RPMI8226 (cell line): ENCODE data around the gene PCNX4.

Source experiments
- DNase-seq: peaks from one replicate; pipeline ENCODE4 v3.0.0-alpha.2; 2015

Gene PCNX4

DNA sequence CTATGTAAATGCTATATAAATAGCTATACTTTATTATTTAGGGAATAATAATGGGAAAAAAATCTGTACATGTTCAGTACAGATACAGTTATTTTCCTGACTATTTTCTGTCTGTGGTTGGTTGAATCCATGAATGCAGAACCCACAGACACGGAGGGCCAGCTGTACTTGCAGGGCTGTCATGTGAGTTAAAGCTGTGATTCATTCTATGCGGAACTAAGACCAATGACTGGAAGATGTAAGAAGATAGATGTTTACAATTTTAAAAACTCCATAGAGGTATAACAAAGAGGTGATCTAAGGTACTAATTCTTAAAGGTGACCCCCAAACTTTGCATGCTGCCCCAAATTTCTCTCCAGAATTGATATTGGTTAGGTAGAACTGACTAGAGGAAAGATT lies 14.6 kb downstream of the PCNX4 start:
- no peak for DNase-seq

DNA sequence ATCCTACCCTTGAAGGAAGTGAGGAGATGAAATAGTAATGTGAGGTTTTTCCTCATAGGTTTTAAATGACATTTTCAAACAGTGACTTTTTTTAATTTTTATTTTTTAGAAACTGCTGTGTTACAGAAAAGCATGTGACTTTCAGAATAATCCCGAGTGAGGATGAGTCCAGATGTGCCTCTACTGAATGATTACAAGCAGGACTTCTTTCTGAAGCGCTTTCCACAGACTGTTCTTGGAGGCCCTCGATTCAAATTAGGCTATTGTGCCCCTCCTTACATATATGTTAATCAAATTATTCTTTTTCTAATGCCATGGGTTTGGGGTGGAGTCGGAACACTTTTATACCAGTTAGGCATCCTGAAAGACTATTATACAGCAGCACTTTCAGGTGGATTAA lies 15.8 kb downstream of the PCNX4 start:
- DNase-seq = no peak

DNA sequence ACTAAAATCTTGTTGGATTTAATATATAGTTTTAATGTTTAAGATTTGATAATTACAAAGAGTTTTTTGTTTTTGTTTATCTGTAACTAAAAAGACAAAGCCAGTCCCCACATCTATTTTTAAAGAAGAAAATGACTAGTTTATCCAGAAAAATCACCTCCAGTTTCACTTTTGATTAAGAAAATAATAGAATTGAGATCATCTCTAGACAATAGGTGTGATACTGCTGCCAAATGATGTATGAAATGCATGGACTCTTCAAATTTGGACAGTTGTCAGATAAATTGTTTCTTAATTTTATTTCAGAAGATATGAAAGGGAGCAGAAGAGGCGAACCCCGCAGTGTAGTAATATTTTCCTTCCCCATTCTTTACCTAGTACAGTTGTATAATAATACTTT lies 20.0 kb downstream of the PCNX4 start:
- no peak for DNase-seq

DNA sequence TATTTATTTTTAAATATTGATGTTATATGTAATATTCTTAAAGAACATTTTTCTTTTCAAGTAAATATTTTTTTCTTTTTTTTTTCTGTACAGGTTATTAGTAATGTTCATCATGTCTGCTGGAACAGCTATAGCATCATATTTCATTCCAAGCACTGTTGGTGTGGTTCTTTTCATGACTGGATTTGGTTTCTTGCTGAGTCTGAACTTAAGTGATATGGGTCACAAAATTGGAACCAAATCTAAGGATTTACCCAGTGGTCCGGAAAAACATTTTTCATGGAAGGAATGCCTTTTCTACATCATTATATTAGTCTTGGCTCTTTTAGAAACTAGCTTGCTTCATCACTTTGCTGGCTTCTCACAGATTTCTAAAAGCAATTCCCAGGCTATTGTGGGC lies 23.2 kb downstream of the PCNX4 start:
- DNase-seq = no peak

DNA sequence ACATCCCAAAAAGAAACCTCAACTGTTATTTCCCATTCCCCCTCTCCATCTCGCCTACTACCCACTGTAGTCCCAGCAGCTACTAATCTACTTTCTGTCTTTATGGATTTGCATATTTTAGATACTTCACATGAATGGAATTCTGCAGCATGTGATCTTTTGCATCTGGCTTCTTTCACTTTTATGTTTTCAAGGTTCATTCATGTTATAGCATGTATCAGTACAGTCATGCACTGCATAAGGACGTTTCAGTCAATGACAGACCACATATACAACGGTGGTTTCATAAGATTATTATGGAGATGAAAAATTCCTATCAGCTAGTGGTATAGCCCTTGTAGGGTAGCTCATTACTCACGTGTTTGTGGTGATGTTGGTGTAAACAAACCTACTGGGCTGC lies 24.5 kb downstream of the PCNX4 start:
- DNase-seq = no peak

GRCh38 chr14:60125918-60126317 lies 34.2 kb downstream of the PCNX4 start:
- DNase-seq = no peak

DNA sequence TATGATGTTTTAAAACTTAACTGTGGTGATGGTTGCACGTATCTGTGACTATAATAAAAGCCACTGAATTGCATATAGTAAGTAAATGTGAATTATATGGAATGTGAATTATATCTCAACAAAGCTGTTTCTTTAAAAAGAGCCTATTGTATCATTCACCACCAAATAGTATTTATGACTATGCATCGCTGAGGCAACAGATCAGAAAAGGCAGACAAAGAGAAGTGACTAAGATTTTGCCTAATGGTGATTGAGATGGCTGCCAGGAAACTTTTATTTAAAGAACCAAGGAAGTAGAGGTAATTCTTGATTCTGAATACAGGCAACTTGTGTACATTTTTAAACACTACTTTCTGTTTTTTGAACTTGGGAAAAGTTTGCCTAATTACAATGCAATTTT lies 41.8 kb downstream of the PCNX4 start:
- no peak for DNase-seq

DNA sequence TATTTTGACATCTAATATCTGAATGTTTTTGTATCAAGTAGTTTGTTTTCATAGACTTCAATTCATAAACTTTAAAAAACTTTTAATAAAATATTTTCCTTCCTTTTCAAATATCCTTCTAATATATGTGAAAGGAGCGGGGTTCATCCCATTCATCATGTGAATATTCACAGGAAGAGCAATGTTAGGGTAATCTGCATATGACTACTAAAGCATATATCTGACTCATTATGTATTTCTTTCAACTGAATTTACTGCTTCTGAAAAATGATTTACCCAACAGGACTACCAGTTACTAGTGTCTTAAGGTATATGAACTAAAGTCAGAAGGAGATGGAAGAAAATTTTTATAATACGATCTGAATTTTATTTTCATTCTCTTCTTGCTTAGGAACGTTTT lies 43.0 kb downstream of the PCNX4 start:
- no peak for DNase-seq

DNA sequence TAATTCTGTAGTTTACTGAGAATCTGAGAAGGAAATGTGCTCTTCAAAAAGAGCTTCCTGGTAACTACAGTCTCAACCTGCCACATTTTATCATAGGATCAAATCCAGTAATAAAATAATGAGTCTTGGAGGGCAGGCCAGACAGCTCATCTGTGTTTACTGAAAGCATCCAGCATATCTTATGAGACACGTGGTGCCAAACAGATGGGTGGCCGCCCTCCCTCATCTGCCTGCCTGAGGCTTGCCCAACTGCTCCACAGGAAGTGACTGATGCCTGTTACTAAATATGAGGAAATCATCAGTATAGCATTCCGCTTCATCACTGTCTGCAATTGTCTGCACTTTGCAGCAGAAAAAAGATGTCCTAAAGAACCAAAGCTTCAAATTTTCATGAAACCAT lies 60.0 kb downstream of the PCNX4 start:
- no peak for DNase-seq

- DNase-seq = no peak
Measured at GRCh38 chr14:60153991-60154390, 62.3 kb downstream of the PCNX4 start.

DNA sequence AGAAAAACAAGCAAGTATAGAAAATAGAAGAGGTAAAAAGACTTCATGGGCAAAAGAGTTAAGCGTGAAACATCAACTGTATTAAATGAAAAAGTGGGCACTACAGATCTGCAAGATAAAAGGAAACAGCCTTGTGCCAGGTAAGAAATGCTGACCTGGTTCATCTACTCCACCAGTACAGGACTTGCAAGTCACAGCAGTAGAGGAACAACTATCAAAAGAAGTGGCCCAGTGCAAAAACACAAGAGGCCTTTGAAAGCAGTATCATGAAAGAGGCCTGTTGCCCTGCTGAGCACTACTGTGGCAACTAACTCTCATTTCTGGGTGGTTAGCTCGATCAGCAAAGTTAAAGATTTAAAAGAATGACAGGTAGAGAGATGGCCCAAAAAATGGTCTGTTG lies 62.9 kb downstream of the PCNX4 start:
- DNase-seq = no peak

DNA sequence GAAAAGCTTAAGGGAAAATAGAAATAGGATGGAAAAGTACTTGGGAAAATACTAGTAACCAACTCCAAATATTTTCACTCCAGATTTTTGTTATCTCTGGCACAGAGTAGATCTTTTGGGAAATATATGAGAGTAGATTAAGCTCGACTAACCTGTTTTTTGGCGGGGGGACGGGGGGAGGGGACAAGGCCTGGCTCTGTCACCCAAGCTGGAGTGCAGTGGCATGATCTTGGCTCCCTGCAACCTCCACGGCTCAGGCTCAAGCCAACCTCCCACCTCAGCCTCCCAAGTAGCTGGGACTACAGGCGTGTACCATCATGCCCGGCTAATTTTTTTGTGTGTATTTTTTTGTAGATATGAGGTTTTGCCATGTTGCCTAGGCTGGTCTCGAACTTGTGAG lies 68.7 kb downstream of the PCNX4 start:
- no peak for DNase-seq

GRCh38 chr14:60161196-60162107 lies 69.7 kb downstream of the PCNX4 start:
- no peak for DNase-seq

DNA sequence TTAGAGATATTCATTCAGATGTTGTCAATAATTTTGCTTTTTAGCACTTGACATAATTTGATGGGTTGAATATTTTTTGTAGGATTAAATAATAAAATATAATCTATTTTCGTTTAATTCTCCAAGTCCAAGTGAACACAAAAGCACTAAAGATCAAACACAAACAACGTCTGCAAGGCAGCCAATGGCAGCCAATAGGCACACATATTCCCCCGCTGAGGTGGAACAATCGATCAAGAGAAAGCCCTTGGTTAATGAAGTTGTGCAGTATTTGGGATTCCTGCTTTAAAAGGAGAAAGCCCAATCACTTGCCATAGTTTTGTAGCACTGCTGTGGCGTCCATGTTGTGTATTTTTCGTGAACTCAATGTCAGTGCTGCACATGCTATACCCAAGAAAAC lies 72.0 kb downstream of the PCNX4 start:
- no peak for DNase-seq

GRCh38 chr14:60164404-60164711 lies 72.6 kb downstream of the PCNX4 start:
- no peak for DNase-seq

GRCh38 chr14:60164712-60165546 lies 73.2 kb downstream of the PCNX4 start, which contains the start of gene DHRS7:
TSS of gene DHRS7 (minus strand) at chr14:60165398. CDS start at chr14:60165309, 89 bp downstream.
- DNase-seq = peak; percentile 70

GRCh38 chr14:60165547-60165876 lies 73.8 kb downstream of the PCNX4 start:
- no peak for DNase-seq

GRCh38 chr14:60166142-60166541 lies 74.4 kb downstream of the PCNX4 start:
- no peak for DNase-seq

GRCh38 chr14:60169722-60170121 lies 78.0 kb downstream of the PCNX4 start:
- no peak for DNase-seq

DNA sequence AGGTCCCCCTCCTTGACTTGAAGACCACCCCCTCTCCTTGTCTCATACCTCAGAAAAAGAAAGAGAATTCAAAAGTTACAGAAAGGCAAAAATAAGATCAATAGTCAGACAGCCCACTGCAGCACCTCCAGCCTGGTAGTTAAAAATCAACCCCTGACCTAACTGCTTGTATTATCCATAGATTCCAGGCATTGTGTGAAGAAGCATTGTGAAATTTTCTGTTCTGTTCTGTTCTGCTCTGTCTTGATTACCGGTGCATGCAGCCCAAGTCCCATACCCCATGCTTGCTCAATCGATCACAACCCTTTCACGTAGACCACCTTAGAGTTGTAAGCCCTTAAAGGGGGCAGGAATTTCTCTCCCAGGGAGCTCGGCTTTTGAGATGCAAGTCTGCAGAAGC lies 79.2 kb downstream of the PCNX4 start:
- no peak for DNase-seq

- no peak for DNase-seq
Measured at GRCh38 chr14:60171690-60172089, 80.0 kb downstream of the PCNX4 start.

GRCh38 chr14:60174352-60175254 lies 82.9 kb downstream of the PCNX4 start:
- no peak for DNase-seq

DNA sequence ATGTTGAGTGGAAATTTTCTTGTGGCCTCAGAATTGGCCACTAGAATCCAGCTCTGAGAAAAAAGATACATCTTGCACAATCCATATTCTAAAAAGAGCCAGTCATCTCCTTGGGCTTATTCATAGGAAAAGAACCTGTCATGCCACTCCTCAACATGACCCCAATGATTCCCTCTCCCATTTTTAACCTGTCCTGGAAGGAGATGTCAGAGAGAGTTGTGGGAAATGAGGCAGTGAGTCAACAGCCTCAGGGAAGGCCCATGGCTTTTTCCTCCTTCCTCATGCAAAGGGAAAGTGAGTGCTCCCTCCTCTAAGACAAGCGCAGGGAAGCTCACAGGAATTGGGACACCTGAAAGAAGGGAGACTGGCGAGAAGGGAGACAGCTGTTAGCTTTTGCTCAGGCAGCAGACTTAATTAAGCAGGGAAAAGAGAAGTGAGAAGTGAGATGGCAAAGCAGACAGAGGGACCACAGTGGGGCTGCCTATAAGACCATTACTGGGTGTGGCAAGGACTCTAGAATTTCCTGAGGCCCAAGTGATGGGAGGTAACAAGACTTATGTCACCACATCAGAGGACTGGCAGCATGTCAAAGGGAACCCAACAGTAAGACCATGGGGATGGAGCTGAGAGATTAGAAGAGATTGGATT lies 83.7 kb downstream of the PCNX4 start:
- no peak for DNase-seq
